Ovary (tissue), 3 donors: ENCODE measurements around the gene NHSL2.

Experiments used
- CTCF ChIP-seq, 3 donors: fragments of 450-650 bp in 2 of 3; fragments of 200-600 bp in 1 of 3; IDR thresholded peaks; one replicate each; pipeline versions ENCODE4 v1.5.1 to v1.8.0; 2016 to 2022; ENCODE audit warnings: antibody characterized with exemption in 3 of 3, mild to moderate bottlenecking in 1 of 3
- EP300 ChIP-seq: sonication (generic); formaldehyde crosslinking; IDR thresholded peaks from one replicate; pipeline ENCODE4 v1.6.1; 2017; ENCODE audit warnings: antibody characterized with exemption
- POLR2A ChIP-seq: fragments of 450-650 bp; IDR thresholded peaks from one replicate; pipeline ENCODE4 v1.6.1; 2017; ENCODE audit warnings: antibody characterized with exemption, mild to moderate bottlenecking, moderate library complexity
- donor health status: DM: no; HTN: no; CAD: no.

GRCh38 chrX:72020788-72021187, 110.1 kb downstream of the NHSL2 start:
- TF ChIP-seq CTCF (IDR thresholded peaks at IDR 0.05): no peak
- no peak for TF ChIP-seq EP300
- no peak for TF ChIP-seq POLR2A
